Activated naive CD4-positive, alpha-beta T cell treated with anti-CD3 and anti-CD28 coated beads, Interleukin-2, amount 50 U/mL, for 24 hours (primary cell): ENCODE measurements around the gene DAPK3.
A peak's percentile ranks its signal among the peaks of the same experiment; 100 is the strongest.

Source experiments
- H3K27ac Mint-ChIP-seq: one replicate; pipeline ENCODE4 v1.8.0; 2021; ENCODE audit warnings: mild to moderate bottlenecking, mixed read lengths
- H3K27me3 Mint-ChIP-seq: one replicate; pipeline ENCODE4 v1.8.0; 2021; ENCODE audit warnings: mixed read lengths
- H3K36me3 Mint-ChIP-seq: one replicate; pipeline ENCODE4 v1.8.0; 2021; ENCODE audit warnings: mixed read lengths
- H3K4me1 Mint-ChIP-seq: one replicate; pipeline ENCODE4 v1.8.0; 2021; ENCODE audit warnings: mixed read lengths
- H3K4me3 Mint-ChIP-seq: one replicate; pipeline ENCODE4 v1.8.0; 2021; ENCODE audit warnings: mild to moderate bottlenecking, mixed read lengths
- H3K9me3 Mint-ChIP-seq: one replicate; pipeline ENCODE4 v1.8.0; 2021; ENCODE audit warnings: mixed read lengths

The DAPK3 gene

DNA sequence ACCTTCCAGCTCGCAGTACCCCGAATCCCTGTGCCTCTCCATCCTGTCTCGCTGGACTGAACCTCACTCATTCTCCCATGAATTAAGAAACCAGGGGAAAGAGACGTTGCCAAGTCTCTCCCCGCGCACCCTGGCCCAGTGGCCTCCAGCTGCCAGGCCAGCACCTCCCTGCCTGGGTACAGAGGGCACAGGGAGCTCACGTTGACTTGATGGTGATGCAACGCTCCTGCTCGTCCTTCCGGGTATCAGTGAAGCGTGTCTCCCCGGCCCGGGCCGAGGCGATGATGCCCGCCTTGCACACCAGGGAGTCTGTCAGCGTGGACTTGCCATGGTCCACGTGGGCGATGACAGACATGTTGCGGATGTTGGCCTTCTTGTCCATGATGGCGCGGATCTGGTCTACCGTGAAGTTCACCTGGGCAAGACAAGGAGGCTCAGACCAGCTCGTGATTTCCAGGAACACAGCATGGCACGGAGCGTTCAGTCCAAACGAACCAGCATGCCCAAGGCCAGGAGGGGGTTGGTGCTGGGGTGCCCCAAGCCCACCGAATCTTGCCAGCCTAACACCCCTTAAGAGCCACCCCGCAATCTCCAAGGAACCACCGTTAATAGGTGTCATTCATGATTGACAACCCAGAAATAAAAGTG is 13.2 kb upstream of the DAPK3 start:
- no peaks in the 10 kb centered on the region for H3K27me3 Mint-ChIP-seq
- no peaks in the 10 kb centered on the region for H3K9me3 Mint-ChIP-seq
- H3K4me1 Mint-ChIP-seq, result peaks cover 51% of the 10 kb centered on the region
- H3K27ac Mint-ChIP-seq, result peak overlapping the region; percentile 98
- peaks cover 29% of the 10 kb centered on the region for H3K36me3 Mint-ChIP-seq
- peak overlapping the region; percentile 98 for H3K4me3 Mint-ChIP-seq

DNA sequence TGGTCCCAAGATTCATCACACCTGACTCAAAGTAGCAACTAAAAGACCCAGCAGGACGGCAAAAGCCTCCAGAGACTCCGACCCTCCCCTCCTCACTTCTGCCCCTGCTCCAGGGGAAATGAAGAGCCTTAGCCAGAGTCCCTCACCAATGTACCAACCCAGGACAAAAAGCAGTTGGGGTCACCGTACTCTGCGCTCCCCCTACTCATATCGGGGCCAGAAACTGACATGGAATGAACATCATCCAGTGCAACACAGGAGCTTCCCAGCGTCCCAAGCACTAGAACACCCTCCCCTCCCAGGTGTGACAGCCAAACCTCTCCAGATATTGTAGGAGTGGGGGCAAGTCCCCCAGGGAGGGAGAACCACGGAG is 12.6 kb upstream of the DAPK3 start:
- Mint-ChIP-seq H3K27me3 (no peaks in the 10 kb centered on the region), H3K9me3 (no peaks in the 10 kb centered on the region), H3K4me1 (peaks cover 54% of the 10 kb centered on the region), H3K36me3 (peaks cover 29% of the 10 kb centered on the region), H3K4me3 (peak overlapping the region; percentile 98), H3K27ac (peak overlapping the region; percentile 98)

GRCh38 chr19:3982701-3983541 is 12.0 kb upstream of the DAPK3 start:
- Mint-ChIP-seq H3K4me1 (peaks cover 58% of the 10 kb centered on the region), H3K36me3 (peaks cover 32% of the 10 kb centered on the region), H3K27ac (peak overlapping the region; percentile 98), H3K9me3 (no peaks in the 10 kb centered on the region), H3K4me3 (peak overlapping the region; percentile 98), H3K27me3 (no peaks in the 10 kb centered on the region)

DNA sequence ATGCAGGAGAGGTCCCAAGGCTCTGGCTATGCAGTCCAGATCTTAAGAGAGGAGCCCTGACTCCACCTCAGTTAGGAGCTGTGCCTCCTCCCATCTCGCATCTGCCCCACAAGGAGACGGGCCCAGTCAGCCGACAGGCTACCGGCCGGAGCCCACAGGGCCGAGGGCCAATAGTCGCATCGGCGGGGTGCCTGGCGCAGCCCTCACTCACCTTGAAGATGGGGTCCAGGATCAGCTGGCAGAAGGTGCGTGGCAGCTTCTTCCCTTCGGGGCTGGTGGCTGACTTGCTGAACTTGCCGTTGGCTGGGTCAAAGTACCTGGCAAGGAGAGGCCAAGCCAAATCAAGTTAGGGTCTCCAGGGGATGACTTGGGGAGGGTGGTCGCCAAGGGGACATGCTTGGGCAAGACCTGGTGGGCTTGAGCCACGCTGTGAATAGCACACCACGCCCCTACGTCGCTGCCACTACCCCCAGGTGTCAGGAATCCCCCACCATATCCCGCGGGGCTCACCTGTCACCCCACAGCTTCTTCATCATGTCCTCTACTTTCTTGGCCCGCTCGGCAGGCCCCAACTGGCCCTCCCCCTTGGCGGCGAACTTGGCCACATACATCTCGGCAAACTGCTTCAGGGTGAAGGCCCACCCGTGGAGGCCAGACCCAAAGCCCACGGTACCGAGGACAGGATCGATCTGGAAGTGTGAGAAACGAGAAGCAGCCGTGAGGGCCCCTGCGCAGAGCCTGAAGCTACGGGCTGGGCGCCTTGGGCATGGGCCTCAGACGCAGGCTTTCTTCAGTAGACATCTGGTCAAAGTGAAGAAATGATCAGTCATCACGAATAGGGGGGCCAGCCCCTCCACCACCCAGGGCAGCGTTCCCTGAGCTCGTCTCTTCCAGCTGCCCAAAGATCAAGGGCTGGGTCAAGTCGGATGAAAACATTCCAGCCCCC is 11.1 kb upstream of the DAPK3 start:
- H3K4me1 Mint-ChIP-seq, result peaks cover 53% of the 10 kb centered on the region
- H3K27ac Mint-ChIP-seq, result peak overlapping the region; percentile 98
- H3K4me3 Mint-ChIP-seq, result peak overlapping the region; percentile 98

DNA sequence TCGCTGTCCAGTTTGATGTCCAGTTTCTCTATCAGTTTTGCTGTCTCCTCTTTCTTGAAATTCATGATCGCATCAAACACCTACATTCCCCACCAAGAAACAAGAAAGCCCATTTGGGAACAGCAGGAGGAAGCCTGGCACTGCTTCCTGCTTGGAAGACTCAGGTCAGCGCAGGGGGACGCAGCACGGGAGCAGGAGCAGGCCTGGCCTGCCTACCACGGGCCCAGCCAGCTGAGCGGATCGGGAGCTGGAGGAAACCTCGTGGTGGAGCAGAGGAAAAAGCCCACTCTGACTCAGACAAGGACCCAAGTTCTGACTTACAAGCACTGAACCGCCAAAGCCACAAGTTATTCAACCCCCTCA is 10.5 kb upstream of the DAPK3 start:
- Mint-ChIP-seq H3K27me3 (no peaks in the 10 kb centered on the region), H3K36me3 (peaks cover 33% of the 10 kb centered on the region), H3K4me3 (peak overlapping the region; percentile 98), H3K27ac (peak overlapping the region; percentile 74), H3K9me3 (no peaks in the 10 kb centered on the region), H3K4me1 (peaks cover 47% of the 10 kb centered on the region)

More for the DNA sequence above, 11.1 kb upstream of the DAPK3 start:
- Mint-ChIP-seq H3K9me3 (no peaks in the 10 kb centered on the region), H3K27me3 (no peaks in the 10 kb centered on the region), H3K36me3 (peaks cover 33% of the 10 kb centered on the region)

DNA sequence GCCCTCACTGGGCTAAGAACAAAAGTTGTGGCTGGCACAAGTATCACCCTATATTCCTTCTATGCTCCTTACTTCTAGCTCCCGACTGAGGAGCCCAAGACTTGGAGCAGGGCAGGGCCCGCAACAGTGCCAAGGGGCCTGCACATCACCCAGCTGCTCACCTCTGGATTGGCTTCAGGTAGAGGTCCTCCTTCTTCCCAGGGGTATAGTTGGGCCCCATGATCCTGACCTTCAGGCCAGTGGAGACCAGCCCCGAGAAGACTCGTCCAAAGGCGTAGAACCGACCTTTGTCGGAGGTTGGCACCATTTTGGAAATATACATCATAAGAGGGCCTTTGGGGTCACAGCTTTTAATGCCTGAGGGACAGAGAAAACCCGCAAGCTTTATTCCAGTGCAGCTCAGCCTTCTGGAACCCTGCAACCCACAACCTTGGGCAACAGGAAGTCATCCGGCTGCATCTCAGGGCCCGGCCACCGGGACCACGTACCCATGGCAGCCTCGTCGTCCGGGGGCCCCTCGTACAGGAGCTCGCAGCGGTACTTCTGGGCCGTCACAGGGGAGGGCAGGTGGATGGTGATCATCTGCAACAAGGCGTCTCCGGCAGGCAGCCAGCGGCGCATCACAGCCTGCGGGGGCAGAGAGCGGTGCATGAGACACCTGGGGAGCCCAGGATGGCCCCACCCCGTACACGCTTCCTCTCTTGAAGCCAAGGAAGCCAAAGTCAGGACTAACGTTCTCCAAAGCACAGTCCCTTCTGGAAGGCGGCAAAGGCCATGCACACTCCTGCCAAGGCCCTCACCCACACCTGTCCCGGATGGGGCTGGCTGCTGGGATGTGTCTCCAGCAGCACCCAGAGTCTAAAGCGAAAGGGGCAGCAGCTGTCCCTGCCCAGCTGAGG is 9.7 kb upstream of the DAPK3 start:
- Mint-ChIP-seq H3K27ac (no peak overlapping the region), H3K36me3 (peaks cover 33% of the 10 kb centered on the region), H3K4me3 (no peak overlapping the region), H3K27me3 (no peaks in the 10 kb centered on the region), H3K9me3 (no peaks in the 10 kb centered on the region), H3K4me1 (peaks cover 42% of the 10 kb centered on the region)

DNA sequence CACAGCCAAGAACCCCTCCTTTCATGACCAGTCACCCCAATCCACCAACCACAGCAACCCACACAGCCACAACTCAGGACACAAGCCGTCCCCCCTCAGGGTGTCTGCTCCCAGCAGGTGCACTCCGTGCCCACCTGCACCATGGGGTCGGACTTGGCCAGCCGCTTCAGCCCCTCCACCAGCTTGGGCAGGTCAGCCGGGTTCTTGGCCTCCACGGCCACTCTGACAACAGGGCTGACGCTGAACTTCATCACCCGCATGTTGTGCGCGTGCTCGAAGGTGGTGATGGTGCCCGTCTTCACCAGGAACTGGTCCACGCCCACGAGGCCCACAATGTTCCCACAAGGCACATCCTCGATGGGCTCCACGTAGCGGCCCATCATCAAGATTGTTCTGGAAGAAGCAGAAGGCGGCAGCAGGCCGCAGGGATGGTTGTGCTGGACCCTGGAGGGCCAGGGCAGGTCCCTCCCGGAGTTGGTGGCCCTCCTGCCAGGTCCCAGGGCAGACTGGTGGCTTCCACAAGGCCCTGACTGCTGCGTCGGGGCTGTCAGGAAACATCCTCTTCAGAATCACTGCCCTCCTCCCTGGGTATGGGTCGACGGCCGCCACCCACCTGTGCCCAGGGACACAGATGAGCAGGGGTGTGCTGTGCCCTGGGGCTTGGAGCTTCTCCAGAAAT is 8.9 kb upstream of the DAPK3 start:
- H3K9me3 Mint-ChIP-seq, result no peaks in the 10 kb centered on the region
- peaks cover 42% of the 10 kb centered on the region for H3K4me1 Mint-ChIP-seq
- H3K36me3 Mint-ChIP-seq, result peaks cover 30% of the 10 kb centered on the region
- peak overlapping the region; percentile 74 for H3K27ac Mint-ChIP-seq
- H3K27me3 Mint-ChIP-seq, result no peaks in the 10 kb centered on the region
- H3K4me3 Mint-ChIP-seq, result peak overlapping the region; percentile 11

DNA sequence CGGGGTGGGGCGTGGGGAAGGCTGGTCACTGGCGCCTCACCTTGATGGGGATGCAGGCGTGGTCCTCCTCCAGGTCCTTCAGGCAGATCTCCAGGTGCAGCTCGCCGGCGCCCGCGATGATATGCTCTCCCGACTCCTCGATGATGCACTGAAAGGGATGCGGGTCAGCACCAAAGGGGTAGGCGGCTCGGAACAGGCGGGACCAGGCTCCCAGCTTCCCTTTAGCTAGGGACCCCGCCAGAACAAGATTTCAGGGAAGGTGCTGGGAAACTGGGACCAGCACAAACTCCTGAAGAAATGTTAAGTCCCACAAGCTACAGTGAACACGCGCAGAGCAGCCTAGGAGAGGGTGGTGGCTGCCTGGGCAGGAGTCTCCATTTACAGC is 8.4 kb upstream of the DAPK3 start:
- peaks cover 42% of the 10 kb centered on the region for H3K4me1 Mint-ChIP-seq
- peak overlapping the region; percentile 74 for H3K27ac Mint-ChIP-seq
- no peaks in the 10 kb centered on the region for H3K27me3 Mint-ChIP-seq
- peak overlapping the region; percentile 19 for H3K4me3 Mint-ChIP-seq
- H3K9me3 Mint-ChIP-seq, result no peaks in the 10 kb centered on the region
- peaks cover 25% of the 10 kb centered on the region for H3K36me3 Mint-ChIP-seq

GRCh38 chr19:3978145-3978544 is 7.2 kb upstream of the DAPK3 start:
- peak overlapping the region; percentile 65 for H3K27ac Mint-ChIP-seq
- H3K4me1 Mint-ChIP-seq, result peaks cover 31% of the 10 kb centered on the region
- peaks cover 14% of the 10 kb centered on the region for H3K36me3 Mint-ChIP-seq
- peak overlapping the region; percentile 26 for H3K4me3 Mint-ChIP-seq
- no peaks in the 10 kb centered on the region for H3K9me3 Mint-ChIP-seq
- H3K27me3 Mint-ChIP-seq, result no peaks in the 10 kb centered on the region

DNA sequence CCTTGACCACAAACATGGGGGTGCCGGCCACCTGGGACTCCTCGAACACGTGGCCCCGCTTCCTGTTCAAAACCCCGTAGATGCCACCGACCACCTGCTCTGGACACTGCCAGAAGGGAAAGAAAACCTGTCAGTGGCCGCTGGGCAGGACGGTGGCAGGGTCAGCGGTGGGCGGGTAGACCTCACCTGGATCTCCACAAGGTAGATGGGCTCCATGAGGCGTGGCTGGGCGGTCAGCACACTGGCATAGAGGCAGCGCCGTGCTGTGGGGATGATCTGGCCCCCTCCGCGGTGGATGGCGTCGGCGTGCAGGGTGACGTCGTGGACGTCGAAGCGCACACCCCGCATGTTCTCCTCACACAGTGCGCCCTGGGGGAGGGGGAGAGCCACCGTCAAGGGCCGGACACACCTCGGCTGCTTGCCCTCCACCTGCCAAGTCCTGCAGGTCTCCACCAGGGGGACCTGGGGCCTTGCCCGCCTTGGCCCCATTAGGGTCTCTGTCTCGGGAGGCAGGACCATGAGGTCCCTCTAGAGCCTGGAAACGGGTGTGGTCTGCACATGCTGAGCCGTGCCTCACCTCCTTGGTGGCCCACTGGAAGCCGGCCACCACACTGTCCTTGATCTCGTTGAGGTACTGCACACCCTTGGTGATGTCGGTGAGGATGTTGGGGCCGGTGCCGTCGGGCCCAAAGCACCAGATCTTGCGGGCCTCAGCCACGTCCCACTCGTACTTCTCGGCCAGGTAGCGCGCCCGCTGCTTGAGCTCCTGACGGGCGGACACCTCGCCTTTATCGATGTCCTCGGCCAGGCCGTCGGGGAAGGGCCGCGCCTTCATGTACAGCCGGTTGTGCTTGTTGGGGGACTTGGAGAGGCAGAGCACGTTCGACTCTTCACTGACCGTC is 6.6 kb upstream of the DAPK3 start:
- Mint-ChIP-seq H3K27ac (peak overlapping the region; percentile 65), H3K36me3 (peaks cover 8% of the 10 kb centered on the region), H3K9me3 (no peaks in the 10 kb centered on the region), H3K4me1 (peaks cover 25% of the 10 kb centered on the region), H3K4me3 (peak overlapping the region; percentile 26), H3K27me3 (no peaks in the 10 kb centered on the region)

- H3K36me3 Mint-ChIP-seq, result peaks cover 8% of the 10 kb centered on the region
- H3K4me3 Mint-ChIP-seq, result no peak overlapping the region
Measured at GRCh38 chr19:3976495-3977241, 5.8 kb upstream of the DAPK3 start.

GRCh38 chr19:3975637-3976087 is 4.8 kb upstream of the DAPK3 start:
- H3K27me3 Mint-ChIP-seq, result no peaks in the 10 kb centered on the region
- peak overlapping the region; percentile 38 for H3K27ac Mint-ChIP-seq
- H3K4me3 Mint-ChIP-seq, result no peak overlapping the region
- peaks cover 5% of the 10 kb centered on the region for H3K36me3 Mint-ChIP-seq
- no peaks in the 10 kb centered on the region for H3K9me3 Mint-ChIP-seq
- peaks cover 14% of the 10 kb centered on the region for H3K4me1 Mint-ChIP-seq

More at GRCh38 chr19:3976495-3977241, 5.8 kb upstream of the DAPK3 start:
- no peaks in the 10 kb centered on the region for H3K27me3 Mint-ChIP-seq
- H3K9me3 Mint-ChIP-seq, result no peaks in the 10 kb centered on the region
- H3K4me1 Mint-ChIP-seq, result peaks cover 21% of the 10 kb centered on the region
- peak overlapping the region; percentile 51 for H3K27ac Mint-ChIP-seq

- no peaks in the 10 kb centered on the region for H3K27me3 Mint-ChIP-seq
Measured at GRCh38 chr19:3975144-3975543, 4.2 kb upstream of the DAPK3 start.

More at GRCh38 chr19:3975144-3975543, 4.2 kb upstream of the DAPK3 start:
- Mint-ChIP-seq H3K4me3 (no peak overlapping the region), H3K27ac (no peak overlapping the region), H3K36me3 (peaks cover 4% of the 10 kb centered on the region), H3K9me3 (no peaks in the 10 kb centered on the region), H3K4me1 (peaks cover 18% of the 10 kb centered on the region)
